Right atrium auricular region (tissue), 2 donors: ENCODE data around the gene PYY. TPM values are rescaled to one million over a fixed set of nuclear protein-coding genes. Genes with fewer than 3 reads are reported as not detected.
"Not testable (repeated sequence)": the region's sequence is repeated elsewhere in the genome, so short reads cannot be mapped to it uniquely, and the experiment has no call there.

ENCODE experiments used
- DNase-seq: peaks from one replicate; pipeline ENCODE4 v3.0.0-alpha.2; 2019; ENCODE audit warnings: low spot score
- H3K27ac ChIP-seq, 2 donors: fragments of 200-600 bp; sonication (generic); 1 replicate in 1 of 2; 2 replicates in 1 of 2; pipeline ENCODE4 v1.5.1; 2016 to 2019
- H3K27me3 ChIP-seq, 2 donors: fragments of 200-600 bp; sonication (generic); one replicate each; pipeline versions ENCODE4 v1.5.1 to v1.6.0; 2017 to 2019
- H3K36me3 ChIP-seq: fragments of 200-600 bp; sonication (generic); one replicate; pipeline ENCODE4 v1.5.1; 2016
- H3K4me1 ChIP-seq, 2 donors: fragments of 200-600 bp; sonication (generic); one replicate each; pipeline versions ENCODE4 v1.5.1 to v1.6.0; 2017 to 2019
- H3K4me3 ChIP-seq, 2 donors: fragments of 200-600 bp; sonication (generic); 1 replicate in 1 of 2; 2 replicates in 1 of 2; pipeline ENCODE4 v1.5.1; 2017 to 2019; ENCODE audit warnings: mild to moderate bottlenecking in 1 of 2, moderate library complexity in 1 of 2
- H3K9me3 ChIP-seq, 2 donors: fragments of 200-600 bp; sonication (generic); one replicate each; pipeline ENCODE4 v1.5.1; 2019
- total RNA-seq, 2 donors: library from RNA; depleted of rRNA; stranded (reverse); fragments of >200 nt; gene quantifications; one replicate each; pipeline ENCODE4 v1.1.0, GENCODE V29; 2016
- TF ChIP-seq, protein P1 (sequence below), 2 donors: fragments of 200-600 bp; sonication (generic); IDR thresholded peaks; one replicate each; pipeline ENCODE4 v1.5.1; 2019; ENCODE audit warnings: antibody characterized with exemption in 2 of 2

PYY gene
- total RNA-seq, 2 donors from 2014 or later: not detected

GRCh38 chr17:43966276-43966675 lies 12.5 kb upstream of the PYY start:
- H3K27me3 ChIP-seq: no peaks in the 10 kb centered on the region
- DNase-seq: no peak
- TF ChIP-seq, protein P1, sequence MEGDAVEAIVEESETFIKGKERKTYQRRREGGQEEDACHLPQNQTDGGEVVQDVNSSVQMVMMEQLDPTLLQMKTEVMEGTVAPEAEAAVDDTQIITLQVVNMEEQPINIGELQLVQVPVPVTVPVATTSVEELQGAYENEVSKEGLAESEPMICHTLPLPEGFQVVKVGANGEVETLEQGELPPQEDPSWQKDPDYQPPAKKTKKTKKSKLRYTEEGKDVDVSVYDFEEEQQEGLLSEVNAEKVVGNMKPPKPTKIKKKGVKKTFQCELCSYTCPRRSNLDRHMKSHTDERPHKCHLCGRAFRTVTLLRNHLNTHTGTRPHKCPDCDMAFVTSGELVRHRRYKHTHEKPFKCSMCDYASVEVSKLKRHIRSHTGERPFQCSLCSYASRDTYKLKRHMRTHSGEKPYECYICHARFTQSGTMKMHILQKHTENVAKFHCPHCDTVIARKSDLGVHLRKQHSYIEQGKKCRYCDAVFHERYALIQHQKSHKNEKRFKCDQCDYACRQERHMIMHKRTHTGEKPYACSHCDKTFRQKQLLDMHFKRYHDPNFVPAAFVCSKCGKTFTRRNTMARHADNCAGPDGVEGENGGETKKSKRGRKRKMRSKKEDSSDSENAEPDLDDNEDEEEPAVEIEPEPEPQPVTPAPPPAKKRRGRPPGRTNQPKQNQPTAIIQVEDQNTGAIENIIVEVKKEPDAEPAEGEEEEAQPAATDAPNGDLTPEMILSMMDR (IDR thresholded peaks at IDR 0.05): no peak
- no peaks in the 10 kb centered on the region for H3K4me1 ChIP-seq
- H3K36me3 ChIP-seq: no peaks in the 10 kb centered on the region
- no peaks in the 10 kb centered on the region for H3K9me3 ChIP-seq
- H3K4me3 ChIP-seq: no peak overlapping the region
- no peak overlapping the region for H3K27ac ChIP-seq

GRCh38 chr17:43962479-43962878 lies 8.7 kb upstream of the PYY start:
- Histone ChIP-seq H3K4me1 (no peaks in the 10 kb centered on the region), H3K27ac (no peak overlapping the region), H3K9me3 (no peaks in the 10 kb centered on the region), H3K27me3 (no peaks in the 10 kb centered on the region), H3K4me3 (no peak overlapping the region), H3K36me3 (no peaks in the 10 kb centered on the region)
- TF ChIP-seq, protein P1 (IDR thresholded peaks at IDR 0.05): no peak
- no peak for DNase-seq

DNA sequence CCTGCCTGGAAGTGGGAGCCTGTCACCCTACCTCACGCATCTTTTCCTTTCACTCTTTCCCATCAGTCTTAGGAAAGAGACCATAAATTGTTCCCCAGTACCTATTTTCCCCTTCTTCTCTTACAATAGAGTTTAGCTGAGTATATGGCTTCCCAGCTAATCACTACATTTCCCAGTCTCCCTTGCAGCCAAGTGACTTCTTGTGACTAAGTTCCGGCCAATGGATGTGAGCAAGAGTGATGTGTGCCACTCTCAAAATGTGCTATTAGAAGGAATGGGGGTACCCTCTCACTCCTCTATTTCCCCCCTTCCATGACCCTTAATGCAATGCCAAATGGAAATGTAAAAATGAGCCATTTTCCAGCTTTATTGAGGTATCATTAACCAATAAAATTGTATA lies 8.2 kb upstream of the PYY start:
- TF ChIP-seq, protein P1 (IDR thresholded peaks at IDR 0.05): no peak
- no peak for DNase-seq
- Histone ChIP-seq H3K27ac (no peak overlapping the region), H3K27me3 (no peaks in the 10 kb centered on the region), H3K9me3 (no peaks in the 10 kb centered on the region), H3K36me3 (no peaks in the 10 kb centered on the region), H3K4me1 (no peaks in the 10 kb centered on the region), H3K4me3 (no peak overlapping the region)

GRCh38 chr17:43961292-43961691 lies 7.6 kb upstream of the PYY start:
- not testable (repeated sequence) for H3K27ac ChIP-seq, H3K9me3 ChIP-seq, H3K27me3 ChIP-seq, H3K4me3 ChIP-seq, H3K4me1 ChIP-seq, H3K36me3 ChIP-seq, DNase-seq

DNA sequence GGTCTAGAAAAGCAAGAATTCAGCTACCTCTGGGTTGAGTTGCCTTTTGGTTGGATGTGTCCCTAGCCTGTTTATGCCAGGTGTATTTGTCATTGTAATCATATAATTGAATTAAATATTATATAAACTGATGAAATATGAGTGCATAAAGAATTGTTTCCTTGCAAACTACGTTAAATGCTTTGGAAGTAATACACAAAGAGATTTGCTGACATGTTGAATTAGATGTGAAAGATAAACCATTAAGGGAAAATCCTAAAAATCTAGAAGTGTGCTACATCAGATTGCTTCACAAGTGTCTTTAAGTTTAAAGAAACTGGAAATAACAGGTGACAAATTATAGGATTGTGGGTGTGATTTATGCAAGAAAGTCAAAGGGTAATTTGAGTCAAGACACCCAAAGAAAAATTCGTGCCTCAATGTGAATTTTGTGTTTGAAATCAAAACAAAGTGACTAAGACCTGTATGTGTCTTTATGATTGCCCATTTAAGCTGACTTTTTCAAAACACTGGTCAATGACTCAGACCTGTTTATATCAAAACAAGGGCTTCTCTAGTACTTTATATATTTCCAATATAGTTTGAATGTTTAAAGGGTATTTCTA lies 5.1 kb upstream of the PYY start:
- H3K27ac ChIP-seq: no peak overlapping the region
- H3K4me3 ChIP-seq: no peak overlapping the region
- no peaks in the 10 kb centered on the region for H3K36me3 ChIP-seq
- no peak for DNase-seq
- no peaks in the 10 kb centered on the region for H3K27me3 ChIP-seq
- TF ChIP-seq, protein P1 (IDR thresholded peaks at IDR 0.05): no peak
- H3K9me3 ChIP-seq: no peaks in the 10 kb centered on the region
- H3K4me1 ChIP-seq: no peaks in the 10 kb centered on the region

GRCh38 chr17:43956222-43956621 lies 2.5 kb upstream of the PYY start:
- Histone ChIP-seq H3K27me3 (peaks cover 11 to 23% of the 10 kb centered on the region in 2 donors), H3K9me3 (no peaks in the 10 kb centered on the region), H3K4me1 (peaks cover 0 to 12% of the 10 kb centered on the region in 2 donors), H3K36me3 (no peaks in the 10 kb centered on the region), H3K4me3 (no peak overlapping the region), H3K27ac (no peak overlapping the region)
- no peak for DNase-seq
- TF ChIP-seq, protein P1 (IDR thresholded peaks at IDR 0.05): no peak
